Measurements from ENCODE around the gene TCEA2. TPM values are rescaled to one million over a fixed set of nuclear protein-coding genes. Genes with fewer than 3 reads are reported as not detected.

The TCEA2 gene
- total and polyA plus RNA-seq, 4 experiments from 2014 or later, result 24.6 to 45.9 (median 35.6) TPM

DNA sequence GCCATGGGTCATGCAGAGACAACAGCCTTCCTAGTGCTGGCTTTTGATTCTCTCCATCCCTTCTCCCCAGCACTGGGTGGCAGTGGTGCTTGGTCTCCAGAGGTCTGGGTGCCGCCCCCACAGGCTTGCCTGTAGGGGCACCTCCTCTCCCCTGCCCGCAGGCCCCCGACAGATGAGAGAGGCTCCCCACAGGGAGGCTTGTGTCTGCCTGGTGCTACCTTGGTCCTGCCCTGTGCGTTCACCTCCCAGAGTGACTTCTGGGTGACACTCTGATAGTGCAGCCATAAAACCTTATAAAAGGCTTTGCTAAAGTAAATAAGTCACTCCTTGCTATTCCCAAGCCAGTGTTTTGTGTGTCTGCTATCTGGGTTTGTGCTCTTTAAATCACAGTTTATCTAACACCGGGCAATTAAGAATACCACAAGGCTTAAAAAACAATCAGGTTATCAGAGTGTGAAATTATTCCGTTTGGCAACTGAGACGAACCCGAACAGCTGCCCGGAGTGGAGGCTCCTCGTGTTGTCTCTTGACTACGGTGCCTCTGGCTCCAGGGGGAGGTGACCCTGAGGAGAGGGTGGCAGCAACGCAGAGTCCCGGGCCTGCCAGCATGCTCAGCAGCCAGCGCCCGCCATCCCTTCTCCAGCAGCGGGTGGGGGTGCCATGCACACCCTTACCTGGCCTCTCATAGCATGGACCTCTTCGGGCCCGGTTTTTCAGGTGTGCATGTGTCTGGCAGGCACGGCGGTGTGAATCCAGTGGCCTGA lies 32.4 kb upstream of the TCEA2 start:
- H3K9me3 ChIP-seq (ENCODE audit: control insufficient read depth in 1 of 2, low read length in 2 of 2), result no peaks in the 10 kb centered on the region
- POLR2A ChIA-PET (ENCODE audit: partially characterized antibody), result no interaction called here
- H3K4me3 ChIP-seq (ENCODE audit: low read length in 2 of 2), result no peak overlapping the region
- H3K27me3 Mint-ChIP-seq, result no peaks in the 10 kb centered on the region
- peaks cover 59% of the 10 kb centered on the region for H3K36me3 ChIP-seq (ENCODE audit: insufficient read depth, low read length)
- intact Hi-C loops (cut with micrococcal nuclease), result no loop called here
- H3K36me3 Mint-ChIP-seq, result peaks cover 55 to 65% of the 10 kb centered on the region in 2 donors
- no peak overlapping the region for H3K4me3 Mint-ChIP-seq
- no peaks in the 10 kb centered on the region for H3K27me3 ChIP-seq (ENCODE audit: insufficient read depth, low read length)
- peaks cover 20% of the 10 kb centered on the region for H3K4me1 ChIP-seq (ENCODE audit: insufficient read depth, low read length)
- peak overlapping the region in 1 of 7 donors; percentile 36 for H3K27ac Mint-ChIP-seq
- H3K9me3 Mint-ChIP-seq, result no peaks in the 10 kb centered on the region
- peaks cover 9 to 20% (median 15%) of the 10 kb centered on the region in 4 donors for H3K4me1 Mint-ChIP-seq
- H3K27ac ChIP-seq (ENCODE audit: low read depth, low read length), result no peak overlapping the region
- CTCF ChIA-PET (ENCODE audit: partially characterized antibody), result no interaction called here
- no peak for DNase-seq

DNA sequence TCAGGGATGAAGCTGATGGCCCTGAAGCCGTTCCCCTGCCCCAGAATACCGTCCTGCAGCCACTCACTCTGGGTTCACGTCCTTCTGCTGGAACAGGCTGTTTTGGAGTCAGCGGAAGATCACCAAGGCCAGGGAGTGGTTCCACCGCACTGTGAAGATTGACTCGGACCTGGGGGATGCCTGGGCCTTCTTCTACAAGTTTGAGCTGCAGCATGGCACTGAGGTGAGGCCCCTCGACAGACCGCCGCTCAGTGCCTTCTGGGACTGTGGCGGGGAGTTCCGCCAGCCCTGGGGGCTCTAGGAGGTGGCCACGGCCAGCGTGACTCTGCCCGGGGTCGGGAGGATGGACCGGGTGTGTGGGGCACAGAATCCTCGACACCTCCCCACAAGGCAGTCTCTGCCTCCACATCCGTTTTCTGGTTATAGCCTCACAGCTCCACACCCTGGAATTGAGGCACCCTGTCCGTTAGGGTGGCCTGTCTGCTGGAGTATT lies 31.1 kb upstream of the TCEA2 start:
- H3K4me3 ChIP-seq (ENCODE audit: low read length in 2 of 2), result no peak overlapping the region
- peaks cover 48 to 57% of the 10 kb centered on the region in 2 donors for H3K36me3 Mint-ChIP-seq
- no peaks in the 10 kb centered on the region for H3K9me3 Mint-ChIP-seq
- ChIA-PET CTCF (ENCODE audit: partially characterized antibody) (no interaction called here), POLR2A (ENCODE audit: partially characterized antibody) (no interaction called here)
- peaks cover 33% of the 10 kb centered on the region for H3K4me1 ChIP-seq (ENCODE audit: insufficient read depth, low read length)
- H3K9me3 ChIP-seq (ENCODE audit: control insufficient read depth in 1 of 2, low read length in 2 of 2), result no peaks in the 10 kb centered on the region
- H3K27me3 ChIP-seq (ENCODE audit: insufficient read depth, low read length), result no peaks in the 10 kb centered on the region
- no peak overlapping the region for H3K4me3 Mint-ChIP-seq
- no peak overlapping the region for H3K27ac ChIP-seq (ENCODE audit: low read depth, low read length)
- no peak overlapping the region for H3K27ac Mint-ChIP-seq
- DNase-seq, result no peak
- H3K36me3 ChIP-seq (ENCODE audit: insufficient read depth, low read length), result peaks cover 49% of the 10 kb centered on the region
- H3K4me1 Mint-ChIP-seq, result peaks cover 9 to 33% (median 15%) of the 10 kb centered on the region in 4 donors
- no peaks in the 10 kb centered on the region for H3K27me3 Mint-ChIP-seq
- intact Hi-C loops (cut with micrococcal nuclease), result no loop called here

DNA sequence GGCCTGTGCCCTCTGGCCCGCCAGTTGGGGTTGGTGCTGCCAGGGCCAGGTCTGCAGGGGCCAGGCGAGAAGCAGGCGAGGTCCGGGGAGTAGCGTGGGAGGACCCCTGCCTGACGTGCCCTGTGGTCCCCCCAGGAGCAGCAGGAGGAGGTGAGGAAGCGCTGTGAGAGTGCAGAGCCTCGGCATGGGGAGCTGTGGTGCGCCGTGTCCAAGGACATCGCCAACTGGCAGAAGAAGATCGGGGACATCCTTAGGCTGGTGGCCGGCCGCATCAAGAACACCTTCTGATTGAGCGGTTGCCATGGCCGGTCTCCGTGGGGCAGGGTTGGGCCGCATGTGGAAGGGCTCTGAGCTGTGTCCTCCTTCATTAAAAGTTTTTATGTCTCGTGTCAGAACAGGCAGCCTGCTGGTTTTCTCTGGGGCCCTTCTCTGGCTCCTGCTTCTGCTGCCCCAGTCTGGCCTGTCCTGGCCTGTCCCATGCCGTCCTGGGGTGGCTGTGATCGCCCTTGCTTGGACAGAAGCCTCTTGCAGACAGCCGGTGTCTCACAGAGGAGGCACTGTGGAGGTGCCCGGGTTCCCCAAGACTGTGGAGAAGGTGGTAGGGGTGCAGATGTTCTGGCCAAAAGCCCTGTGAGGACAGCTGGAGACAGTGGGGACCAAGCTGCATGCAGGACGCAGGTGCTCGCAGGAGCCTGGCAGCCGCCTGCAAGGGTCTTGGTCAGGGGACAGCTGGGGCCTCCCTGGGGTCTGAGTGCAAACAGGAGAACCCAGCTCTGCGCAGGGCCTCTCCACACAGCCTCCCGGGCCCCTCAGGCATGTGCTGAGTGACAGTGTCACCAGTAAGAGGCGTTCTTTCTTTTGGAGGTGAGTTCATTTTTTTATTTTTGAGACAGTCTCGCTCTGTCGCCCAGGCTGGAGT lies 30.0 kb upstream of the TCEA2 start:
- Histone ChIP-seq H3K9me3 (ENCODE audit: control insufficient read depth in 1 of 2, low read length in 2 of 2) (no peaks in the 10 kb centered on the region), H3K4me3 (ENCODE audit: low read length in 2 of 2) (no peak overlapping the region), H3K27ac (ENCODE audit: low read depth, low read length) (no peak overlapping the region), H3K36me3 (ENCODE audit: insufficient read depth, low read length) (peaks cover 38% of the 10 kb centered on the region), H3K27me3 (ENCODE audit: insufficient read depth, low read length) (no peaks in the 10 kb centered on the region), H3K4me1 (ENCODE audit: insufficient read depth, low read length) (peaks cover 44% of the 10 kb centered on the region)
- intact Hi-C loops (cut with micrococcal nuclease), result no loop called here
- Mint-ChIP-seq H3K4me3 (no peak overlapping the region), H3K36me3 (peaks cover 37 to 47% of the 10 kb centered on the region in 2 donors), H3K9me3 (no peaks in the 10 kb centered on the region), H3K27me3 (no peaks in the 10 kb centered on the region), H3K27ac (peak overlapping the region in 3 of 7 donors; percentile 12 to 88 (median 64)), H3K4me1 (peaks cover 12 to 42% (median 20%) of the 10 kb centered on the region in 4 donors)
- no peak for DNase-seq
- ChIA-PET POLR2A (ENCODE audit: partially characterized antibody) (interaction anchor here (2.2 kb wide), 1 partner anchor 10 kb away, joined by 6 read pairs; no protein-coding TSS in a partner anchor), CTCF (ENCODE audit: partially characterized antibody) (interaction anchor here (1.0 kb wide), 1 partner anchor 53 kb away, joined by 3 read pairs; the partner anchor contains the start of gene SAMD10)

DNA sequence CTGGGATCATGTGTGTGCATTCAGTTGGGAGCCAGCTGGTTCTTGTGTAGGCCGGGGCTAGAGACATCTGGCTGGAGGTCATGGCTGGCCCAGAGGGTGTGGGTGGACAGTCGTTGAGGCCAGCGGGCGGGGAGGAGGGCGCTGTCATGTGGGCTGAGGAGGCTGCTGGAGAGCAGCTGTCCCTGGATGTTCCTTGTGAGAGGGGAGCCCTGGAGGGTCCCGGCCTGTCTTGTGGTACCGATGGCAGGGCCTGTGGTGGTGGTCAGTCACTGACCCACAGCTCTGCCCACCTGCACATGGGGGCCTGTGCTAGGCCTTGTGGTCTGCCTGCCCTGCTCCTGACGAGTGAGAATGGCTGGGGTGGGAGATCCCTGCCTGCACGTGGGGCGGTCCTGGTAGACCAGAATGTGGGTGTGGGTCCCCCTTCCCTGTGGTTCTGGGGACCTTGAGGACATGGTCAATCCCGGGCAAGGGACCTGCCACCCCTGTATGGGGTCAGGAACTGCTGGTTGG lies 29.0 kb upstream of the TCEA2 start:
- no peak overlapping the region for H3K4me3 ChIP-seq (ENCODE audit: low read length in 2 of 2)
- ChIA-PET CTCF (ENCODE audit: partially characterized antibody) (interaction anchor here (11.7 kb wide), 1 partner anchor 24 kb away, joined by 133 read pairs; the partner anchor contains the start of gene TCEA2), POLR2A (ENCODE audit: partially characterized antibody) (interaction anchor here (2.2 kb wide), 1 partner anchor 11 kb away, joined by 6 read pairs; no protein-coding TSS in a partner anchor)
- no peaks in the 10 kb centered on the region for H3K9me3 ChIP-seq (ENCODE audit: control insufficient read depth in 1 of 2, low read length in 2 of 2)
- H3K27me3 ChIP-seq (ENCODE audit: insufficient read depth, low read length), result no peaks in the 10 kb centered on the region
- no peak overlapping the region for H3K4me3 Mint-ChIP-seq
- H3K4me1 ChIP-seq (ENCODE audit: insufficient read depth, low read length), result peaks cover 46% of the 10 kb centered on the region
- no peaks in the 10 kb centered on the region for H3K27me3 Mint-ChIP-seq
- DNase-seq, result no peak
- peaks cover 12 to 42% (median 20%) of the 10 kb centered on the region in 4 donors for H3K4me1 Mint-ChIP-seq
- no peaks in the 10 kb centered on the region for H3K9me3 Mint-ChIP-seq
- peak overlapping the region in 5 of 7 donors; percentile 48 to 88 (median 85) for H3K27ac Mint-ChIP-seq
- H3K27ac ChIP-seq (ENCODE audit: low read depth, low read length), result peak overlapping the region; percentile 54
- peaks cover 31% of the 10 kb centered on the region for H3K36me3 ChIP-seq (ENCODE audit: insufficient read depth, low read length)
- intact Hi-C loops (cut with micrococcal nuclease), result no loop called here
- peaks cover 27 to 40% of the 10 kb centered on the region in 2 donors for H3K36me3 Mint-ChIP-seq

DNA sequence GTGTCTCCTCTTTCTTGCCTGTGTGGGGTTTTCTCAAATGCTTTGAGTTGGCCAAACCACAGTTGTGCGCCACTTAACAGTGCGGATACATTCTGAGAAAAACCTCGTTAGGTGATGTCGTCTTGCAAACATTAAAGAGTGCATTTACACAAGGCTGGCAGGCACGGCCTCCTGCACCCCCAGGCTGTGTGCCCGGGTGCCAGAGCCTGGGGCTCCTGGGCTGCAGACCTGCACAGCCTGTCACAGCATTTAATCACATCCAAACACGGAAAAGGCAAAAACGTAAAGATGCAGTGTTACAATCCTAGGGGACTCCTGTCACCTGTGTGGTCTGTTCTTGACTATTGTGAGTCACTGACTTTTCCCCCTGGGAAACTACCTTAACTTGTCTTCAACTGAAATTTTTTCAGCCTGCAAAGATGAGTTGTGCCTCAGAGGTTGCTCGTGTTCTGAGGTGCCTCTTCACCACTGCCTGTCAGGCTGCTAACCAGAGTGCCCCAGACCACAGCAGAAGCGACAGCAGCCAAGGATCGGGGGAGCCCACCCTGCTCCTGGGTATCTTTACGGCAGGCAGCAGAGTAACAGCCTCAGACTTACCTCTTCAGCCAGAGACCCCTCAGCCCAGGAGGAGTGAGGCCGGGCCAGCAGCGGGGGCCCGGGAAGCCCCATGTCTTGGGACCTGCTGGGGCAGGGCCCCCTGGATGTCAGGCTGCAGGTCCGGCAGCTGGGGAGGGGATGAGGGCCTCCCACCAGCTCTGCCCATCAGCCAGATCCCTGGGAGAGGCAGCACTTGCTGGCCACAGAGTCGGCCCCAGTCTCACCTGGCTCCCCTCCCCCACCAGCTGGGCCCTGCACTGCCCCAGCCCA lies 27.7 kb upstream of the TCEA2 start:
- ChIA-PET CTCF (ENCODE audit: partially characterized antibody) (interaction anchor here (1.7 to 11.7 kb wide), 3 partner anchors 22 to 85 kb away, joined by 5 to 133 read pairs (median 84); partner anchors contain the start of genes PRPF6, SAMD10 and TCEA2), POLR2A (ENCODE audit: partially characterized antibody) (interaction anchor here (0.9 to 1.1 kb wide), 2 partner anchors 55 to 58 kb away, joined by 3 to 5 read pairs; partner anchors contain the start of gene PRPF6)
- Histone ChIP-seq H3K4me3 (ENCODE audit: low read length in 2 of 2) (no peak overlapping the region), H3K4me1 (ENCODE audit: insufficient read depth, low read length) (peaks cover 57% of the 10 kb centered on the region), H3K27me3 (ENCODE audit: insufficient read depth, low read length) (no peaks in the 10 kb centered on the region), H3K27ac (ENCODE audit: low read depth, low read length) (peak overlapping the region; percentile 54), H3K9me3 (ENCODE audit: control insufficient read depth in 1 of 2, low read length in 2 of 2) (no peaks in the 10 kb centered on the region), H3K36me3 (ENCODE audit: insufficient read depth, low read length) (peaks cover 18% of the 10 kb centered on the region)
- H3K36me3 Mint-ChIP-seq, result peaks cover 18 to 28% of the 10 kb centered on the region in 2 donors
- H3K27ac Mint-ChIP-seq, result peak overlapping the region; percentile 74 to 88 (median 86)
- H3K4me3 Mint-ChIP-seq, result peak overlapping the region in 7 of 8 donors; percentile 9 to 89 (median 60)
- intact Hi-C loops (cut with micrococcal nuclease), result loop anchor here (5.0 kb wide), 1 partner anchor 138 kb away; the partner anchor contains the start of gene DNAJC5
- peaks cover 13 to 52% (median 27%) of the 10 kb centered on the region in 4 donors for H3K4me1 Mint-ChIP-seq
- DNase-seq, result peak in 2 of 5 donors; percentile 14 to 74
- H3K27me3 Mint-ChIP-seq, result no peaks in the 10 kb centered on the region
- H3K9me3 Mint-ChIP-seq, result no peaks in the 10 kb centered on the region

DNA sequence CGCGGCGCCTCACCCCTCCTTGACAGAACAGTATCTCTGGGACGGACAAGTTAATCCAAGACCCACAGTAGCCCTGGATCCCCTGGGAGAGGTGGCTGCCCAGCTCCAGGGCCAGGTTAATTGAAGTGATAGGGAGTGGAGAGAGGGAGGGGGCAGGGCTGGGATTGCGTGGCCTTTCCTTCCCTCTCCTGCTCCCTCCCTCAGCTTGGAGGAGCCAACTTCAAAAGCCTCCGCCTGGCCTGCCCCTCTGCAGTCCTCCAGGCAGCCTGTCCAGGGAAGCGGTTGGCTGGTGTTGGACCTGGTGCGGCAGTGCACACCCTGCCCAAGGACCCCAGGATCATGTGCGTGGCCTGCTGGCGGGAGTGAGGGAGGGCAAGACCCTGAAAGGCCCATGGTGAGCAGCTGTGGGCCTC lies 27.1 kb upstream of the TCEA2 start, which contains the start of gene C20orf204:
TSS of gene C20orf204 (plus strand) at position 250 of the 413 bp plus-strand sequence. CDS start at position 392, 142 bp downstream.
- Mint-ChIP-seq H3K4me3 (peak within 1 kb of the TSS in 7 of 8 donors; percentile 9 to 89 (median 60)), H3K27me3 (no peaks in the 10 kb centered on the region), H3K36me3 (peaks cover 14 to 21% of the 10 kb centered on the region in 2 donors), H3K27ac (peak within 1 kb of the TSS; percentile 74 to 88 (median 86)), H3K4me1 (peaks cover 13 to 55% (median 29%) of the 10 kb centered on the region in 4 donors), H3K9me3 (no peaks in the 10 kb centered on the region)
- no peak for DNase-seq
- peaks cover 62% of the 10 kb centered on the region for H3K4me1 ChIP-seq (ENCODE audit: insufficient read depth, low read length)
- no peaks in the 10 kb centered on the region for H3K9me3 ChIP-seq (ENCODE audit: control insufficient read depth in 1 of 2, low read length in 2 of 2)
- CTCF ChIA-PET (ENCODE audit: partially characterized antibody), result interaction anchor here (1.7 to 11.7 kb wide), 3 partner anchors 22 to 85 kb away, joined by 5 to 133 read pairs (median 84); partner anchors contain the start of genes PRPF6, SAMD10 and TCEA2
- POLR2A ChIA-PET (ENCODE audit: partially characterized antibody), result interaction anchor here (0.9 to 1.2 kb wide), 3 partner anchors 55 to 84 kb away, joined by 3 to 5 read pairs (median 3); partner anchors contain the start of gene PRPF6
- H3K27me3 ChIP-seq (ENCODE audit: insufficient read depth, low read length), result no peaks in the 10 kb centered on the region
- H3K27ac ChIP-seq (ENCODE audit: low read depth, low read length), result peak within 1 kb of the TSS; percentile 54
- H3K4me3 ChIP-seq (ENCODE audit: low read length in 2 of 2), result no peak within 1 kb of the TSS
- intact Hi-C loops (cut with micrococcal nuclease), result loop anchor here (5.0 kb wide), 1 partner anchor 139 kb away; the partner anchor contains the start of gene DNAJC5
- H3K36me3 ChIP-seq (ENCODE audit: insufficient read depth, low read length), result peaks cover 12% of the 10 kb centered on the region
